Measurements from ENCODE around the gene AMBRA1. TPM values are rescaled to one million over a fixed set of nuclear protein-coding genes. Genes with fewer than 3 reads are reported as not detected.
A peak's percentile ranks its signal among the peaks of the same experiment; 100 is the strongest.
"Not testable (repeated sequence)": the region's sequence is repeated elsewhere in the genome, so short reads cannot be mapped to it uniquely, and the experiment has no call there.

Gene AMBRA1
- total and polyA plus RNA-seq, 9 donors: 9.6 to 15.8 (median 13.5) TPM

DNA sequence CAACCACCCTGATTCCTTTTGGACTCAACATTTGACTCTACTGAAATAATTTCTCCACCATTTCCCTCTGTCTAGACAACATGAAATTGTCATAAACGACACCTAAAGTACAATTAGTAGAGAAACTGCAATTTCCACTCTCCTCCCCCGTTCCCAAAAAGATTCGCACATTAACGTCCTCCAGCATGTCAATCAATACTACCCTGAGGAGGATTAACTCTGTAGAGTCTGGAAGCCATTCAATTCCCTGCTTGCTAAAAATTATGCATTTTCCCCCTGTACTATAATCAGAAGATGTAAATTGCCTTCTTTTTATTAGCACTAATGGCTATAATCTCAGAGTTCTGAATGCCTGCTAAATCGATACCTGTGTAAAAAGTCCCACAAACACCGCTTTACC lies 70.5 kb downstream of the AMBRA1 start:
- no peaks in the 10 kb centered on the region for H3K27me3 ChIP-seq (ENCODE audit: control insufficient read depth, insufficient read depth, low read length)
- 30% methylated on average over 4 of the region's 6 CpGs for WGBS (ENCODE audit: insufficient coverage)
- peaks cover 14% of the 10 kb centered on the region for H3K4me1 ChIP-seq (ENCODE audit: control insufficient read depth, insufficient read depth, low read length)
- no peaks in the 10 kb centered on the region for H3K36me3 ChIP-seq (ENCODE audit: control insufficient read depth, insufficient read depth, low read length)
- peaks cover 3% of the 10 kb centered on the region for H3K9me3 ChIP-seq (replicated peaks; ENCODE audit: control insufficient read depth, low read depth, low read length)
- H3K4me3 ChIP-seq (ENCODE audit: low read length): no peak overlapping the region
- no peak overlapping the region for H3K27ac ChIP-seq (ENCODE audit: low read length)
- DNase-seq: no peak

DNA sequence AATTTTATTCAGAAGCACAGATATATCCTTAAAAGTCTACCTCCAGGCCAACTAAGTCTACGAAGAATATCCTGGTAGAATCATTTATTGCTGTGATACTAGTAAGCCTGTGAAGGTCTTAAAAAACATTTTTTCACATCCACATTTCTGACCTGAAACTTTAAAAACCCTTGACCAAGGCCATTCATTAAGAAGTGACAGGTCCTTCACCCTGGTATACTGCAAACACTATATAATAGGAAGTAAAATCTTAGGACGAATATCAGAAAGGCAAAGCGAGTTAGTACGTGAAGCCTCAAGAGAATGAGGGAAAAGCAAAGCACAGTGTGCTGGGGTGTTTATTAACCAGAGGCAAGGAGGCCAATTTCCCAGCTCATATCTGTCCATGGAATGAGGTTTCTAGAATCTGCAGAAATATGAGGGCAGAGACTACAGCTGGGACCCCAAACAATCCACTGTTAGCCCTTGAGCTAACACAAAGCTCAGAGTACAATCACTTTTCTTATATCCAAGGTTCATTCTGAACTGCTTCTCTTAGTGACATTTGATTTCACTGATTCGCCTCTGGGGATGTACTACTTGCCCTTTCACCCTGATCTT lies 71.0 kb downstream of the AMBRA1 start:
- H3K27me3 ChIP-seq (ENCODE audit: control insufficient read depth, insufficient read depth, low read length): no peaks in the 10 kb centered on the region
- no peak overlapping the region for H3K27ac ChIP-seq (ENCODE audit: low read length)
- H3K36me3 ChIP-seq (ENCODE audit: control insufficient read depth, insufficient read depth, low read length): no peaks in the 10 kb centered on the region
- peaks cover 3% of the 10 kb centered on the region for H3K9me3 ChIP-seq (replicated peaks; ENCODE audit: control insufficient read depth, low read depth, low read length)
- no peak for DNase-seq
- no peak overlapping the region for H3K4me3 ChIP-seq (ENCODE audit: low read length)
- H3K4me1 ChIP-seq (ENCODE audit: control insufficient read depth, insufficient read depth, low read length): peaks cover 14% of the 10 kb centered on the region
- 53% methylated on average over 1 of the region's 5 CpGs for WGBS (ENCODE audit: insufficient coverage)

DNA sequence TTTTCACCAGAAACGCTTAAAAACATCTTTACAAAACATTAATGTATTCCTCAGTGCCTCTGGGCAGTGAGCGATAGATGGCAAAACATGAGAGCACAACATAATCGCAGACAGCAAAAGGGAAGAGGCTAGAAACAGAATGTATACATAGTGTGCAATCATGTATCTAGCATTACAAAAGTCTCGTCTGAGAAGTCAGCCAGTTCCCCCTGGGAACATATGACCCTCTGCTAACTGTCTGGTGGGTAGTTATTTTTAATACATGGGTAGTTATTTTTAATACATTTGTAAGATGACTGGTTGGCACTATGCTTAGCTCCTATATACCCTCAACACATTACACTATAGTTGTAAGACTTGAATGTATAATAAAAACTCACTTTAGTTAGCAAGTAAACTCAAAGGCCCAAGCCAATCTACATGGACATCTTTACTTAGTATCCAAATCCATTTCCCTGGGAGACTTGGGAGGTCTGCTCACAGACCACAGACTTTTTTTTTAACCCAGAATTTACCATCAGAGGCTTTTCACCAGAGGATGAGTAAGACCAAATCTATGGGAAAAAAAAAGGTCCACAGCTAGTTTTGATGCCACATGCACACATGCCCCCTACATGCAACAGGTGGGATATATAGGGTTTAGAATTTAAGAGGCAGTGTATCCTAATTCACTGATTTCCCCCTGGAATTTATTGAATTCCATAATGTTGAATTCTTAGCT lies 71.7 kb downstream of the AMBRA1 start:
- no CpG with 5 or more reads among the region's 4 CpGs for WGBS (ENCODE audit: insufficient coverage)
- peak overlapping the region; percentile 35 for H3K27ac ChIP-seq (ENCODE audit: low read length)
- peaks cover 3% of the 10 kb centered on the region for H3K9me3 ChIP-seq (replicated peaks; ENCODE audit: control insufficient read depth, low read depth, low read length)
- H3K4me1 ChIP-seq (ENCODE audit: control insufficient read depth, insufficient read depth, low read length): peaks cover 14% of the 10 kb centered on the region
- no peak overlapping the region for H3K4me3 ChIP-seq (ENCODE audit: low read length)
- H3K36me3 ChIP-seq (ENCODE audit: control insufficient read depth, insufficient read depth, low read length): no peaks in the 10 kb centered on the region
- no peaks in the 10 kb centered on the region for H3K27me3 ChIP-seq (ENCODE audit: control insufficient read depth, insufficient read depth, low read length)
- DNase-seq: no peak

DNA sequence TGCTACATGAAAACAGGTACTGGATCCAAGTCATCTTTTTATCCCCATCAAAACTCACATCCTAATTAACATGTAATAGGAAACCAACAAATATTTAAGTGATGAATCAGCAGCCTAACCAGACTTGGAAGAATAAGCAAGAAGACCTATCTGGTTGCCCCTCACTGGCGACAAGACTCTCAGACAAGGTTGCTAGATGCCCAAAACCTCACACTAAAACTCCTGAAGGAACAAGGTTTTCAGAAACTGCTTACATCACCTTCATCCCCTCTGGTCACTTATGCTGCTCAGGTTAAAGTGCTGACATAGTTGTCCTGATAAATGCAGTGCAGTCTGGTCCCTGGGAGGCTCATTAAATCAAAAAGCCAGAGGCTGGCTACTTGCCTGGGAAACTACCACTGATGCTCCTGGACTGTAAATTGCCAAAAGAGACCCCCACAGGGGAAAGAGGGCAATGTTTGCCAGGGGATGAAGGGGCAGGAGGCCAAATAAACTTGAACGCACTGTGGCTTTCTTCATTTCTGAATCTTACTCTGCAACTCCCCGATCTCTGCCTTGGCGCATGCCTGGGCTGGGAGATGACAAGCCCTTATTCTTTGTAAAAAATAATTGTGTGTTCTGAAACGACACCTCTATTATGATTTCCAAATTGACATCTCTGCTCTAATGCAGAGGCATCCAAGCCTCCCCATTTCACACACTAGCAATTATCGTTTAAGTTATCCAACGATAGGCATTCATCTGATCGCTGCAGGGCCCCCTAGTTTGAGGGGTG lies 72.7 kb downstream of the AMBRA1 start:
- H3K9me3 ChIP-seq (replicated peaks; ENCODE audit: control insufficient read depth, low read depth, low read length): no peaks in the 10 kb centered on the region
- H3K4me1 ChIP-seq (ENCODE audit: control insufficient read depth, insufficient read depth, low read length): peaks cover 14% of the 10 kb centered on the region
- no peak overlapping the region for H3K4me3 ChIP-seq (ENCODE audit: low read length)
- DNase-seq: no peak
- no CpG with 5 or more reads among the region's 8 CpGs for WGBS (ENCODE audit: insufficient coverage)
- no peak overlapping the region for H3K27ac ChIP-seq (ENCODE audit: low read length)
- H3K36me3 ChIP-seq (ENCODE audit: control insufficient read depth, insufficient read depth, low read length): no peaks in the 10 kb centered on the region
- no peaks in the 10 kb centered on the region for H3K27me3 ChIP-seq (ENCODE audit: control insufficient read depth, insufficient read depth, low read length)

DNA sequence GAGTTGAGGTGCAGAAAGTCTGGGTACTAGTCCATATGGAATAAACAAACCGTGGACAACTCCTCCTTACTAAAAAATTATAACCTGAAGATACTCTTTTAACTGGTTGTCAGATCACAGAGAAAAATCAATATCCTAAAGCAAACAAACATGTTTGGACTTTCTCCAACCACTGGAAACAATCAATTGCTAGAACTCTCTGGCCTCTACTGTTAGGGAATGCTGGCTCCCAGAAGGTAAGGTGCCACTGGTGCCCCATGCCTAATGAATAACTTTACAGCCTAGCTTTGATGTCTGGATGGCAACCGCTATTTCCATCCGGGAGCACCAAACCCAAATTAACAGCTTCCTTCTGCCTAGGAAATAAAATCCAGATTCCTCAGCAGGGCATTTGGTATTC lies 74.5 kb downstream of the AMBRA1 start:
- no peak for DNase-seq
- H3K27me3 ChIP-seq (ENCODE audit: control insufficient read depth, insufficient read depth, low read length): no peaks in the 10 kb centered on the region
- peaks cover 14% of the 10 kb centered on the region for H3K4me1 ChIP-seq (ENCODE audit: control insufficient read depth, insufficient read depth, low read length)
- no peaks in the 10 kb centered on the region for H3K9me3 ChIP-seq (replicated peaks; ENCODE audit: control insufficient read depth, low read depth, low read length)
- 63% methylated on average over 2 of the region's 3 CpGs for WGBS (ENCODE audit: insufficient coverage)
- H3K4me3 ChIP-seq (ENCODE audit: low read length): no peak overlapping the region
- H3K36me3 ChIP-seq (ENCODE audit: control insufficient read depth, insufficient read depth, low read length): no peaks in the 10 kb centered on the region
- H3K27ac ChIP-seq (ENCODE audit: low read length): no peak overlapping the region

DNA sequence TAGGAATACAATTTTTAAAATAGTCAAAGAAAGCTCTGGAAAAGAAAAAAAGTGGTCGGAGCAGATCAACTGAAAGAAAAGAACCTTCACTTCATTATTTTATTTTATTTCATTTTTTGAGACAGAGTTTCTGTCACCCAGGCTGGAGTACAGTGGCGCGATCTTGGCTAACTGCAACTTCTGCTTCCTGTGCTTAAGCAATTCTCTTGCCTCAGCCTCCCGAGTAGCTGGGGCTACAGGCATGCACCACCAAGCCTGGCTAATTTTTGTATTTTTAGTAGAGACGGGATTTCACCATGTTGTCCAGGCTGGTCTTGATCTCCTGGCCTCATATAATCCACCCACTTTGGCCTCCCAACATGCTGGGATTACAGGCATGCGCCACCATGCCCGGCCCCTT lies 74.9 kb downstream of the AMBRA1 start:
- H3K27me3 ChIP-seq (ENCODE audit: control insufficient read depth, insufficient read depth, low read length); H3K27ac ChIP-seq (ENCODE audit: low read length); H3K4me3 ChIP-seq (ENCODE audit: low read length); H3K36me3 ChIP-seq (ENCODE audit: control insufficient read depth, insufficient read depth, low read length); DNase-seq; H3K9me3 ChIP-seq (replicated peaks; ENCODE audit: control insufficient read depth, low read depth, low read length): not testable (repeated sequence)
- 85% methylated on average over 2 of the region's 7 CpGs for WGBS (ENCODE audit: insufficient coverage)
- H3K4me1 ChIP-seq (ENCODE audit: control insufficient read depth, insufficient read depth, low read length): peaks cover 14% of the 10 kb centered on the region

DNA sequence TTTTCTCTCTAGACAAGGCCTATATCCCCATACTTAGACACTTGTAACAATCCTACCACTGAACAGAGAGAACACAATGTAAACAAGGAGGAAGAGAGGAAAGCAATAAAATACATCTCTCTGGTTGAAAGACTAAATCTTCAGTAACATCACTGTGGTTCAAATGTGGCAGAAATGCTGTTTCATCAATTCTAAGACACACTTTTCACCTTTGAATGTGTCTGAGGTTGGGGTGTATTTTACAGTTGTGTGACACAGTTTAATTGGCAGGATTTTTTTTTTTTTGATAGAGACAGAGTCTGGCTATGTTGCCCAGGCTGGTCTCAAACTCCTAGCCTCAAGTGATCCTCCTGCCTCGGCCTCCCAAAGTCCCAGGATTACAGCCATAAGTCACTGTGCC lies 79.5 kb downstream of the AMBRA1 start:
- H3K27me3 ChIP-seq (ENCODE audit: control insufficient read depth, insufficient read depth, low read length): no peaks in the 10 kb centered on the region
- no peaks in the 10 kb centered on the region for H3K36me3 ChIP-seq (ENCODE audit: control insufficient read depth, insufficient read depth, low read length)
- no peaks in the 10 kb centered on the region for H3K9me3 ChIP-seq (replicated peaks; ENCODE audit: control insufficient read depth, low read depth, low read length)
- no peak overlapping the region for H3K27ac ChIP-seq (ENCODE audit: low read length)
- H3K4me1 ChIP-seq (ENCODE audit: control insufficient read depth, insufficient read depth, low read length): no peaks in the 10 kb centered on the region
- DNase-seq: no peak
- no CpG with 5 or more reads among the region's 1 CpG for WGBS (ENCODE audit: insufficient coverage)
- H3K4me3 ChIP-seq (ENCODE audit: low read length): no peak overlapping the region

DNA sequence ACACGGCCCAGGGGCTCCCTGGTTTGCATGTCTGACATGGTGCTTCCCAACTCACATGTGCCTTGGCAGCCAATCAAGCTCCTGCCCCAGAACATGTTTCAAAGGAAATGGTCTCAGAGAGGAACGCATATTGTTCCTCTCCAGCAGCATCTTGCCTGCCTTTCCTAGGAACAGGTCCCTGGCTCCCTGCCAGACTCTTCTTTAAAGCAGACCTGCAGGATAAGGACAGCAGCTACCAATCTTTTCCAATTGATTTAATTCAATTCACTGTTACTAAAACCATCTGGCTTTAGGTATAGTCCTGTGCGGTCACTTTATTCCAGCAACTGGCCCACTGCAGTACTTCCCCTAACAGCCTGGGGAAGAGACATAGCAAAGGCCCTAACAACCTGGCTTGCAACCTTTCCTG lies 79.9 kb downstream of the AMBRA1 start:
- Histone ChIP-seq H3K9me3 (replicated peaks; ENCODE audit: control insufficient read depth, low read depth, low read length) (no peaks in the 10 kb centered on the region), H3K4me1 (ENCODE audit: control insufficient read depth, insufficient read depth, low read length) (no peaks in the 10 kb centered on the region), H3K4me3 (ENCODE audit: low read length) (no peak overlapping the region), H3K27me3 (ENCODE audit: control insufficient read depth, insufficient read depth, low read length) (no peaks in the 10 kb centered on the region), H3K27ac (ENCODE audit: low read length) (no peak overlapping the region), H3K36me3 (ENCODE audit: control insufficient read depth, insufficient read depth, low read length) (no peaks in the 10 kb centered on the region)
- peak; percentile 74 for DNase-seq
- 18% methylated on average over 3 of the region's 3 CpGs for WGBS (ENCODE audit: insufficient coverage)

DNA sequence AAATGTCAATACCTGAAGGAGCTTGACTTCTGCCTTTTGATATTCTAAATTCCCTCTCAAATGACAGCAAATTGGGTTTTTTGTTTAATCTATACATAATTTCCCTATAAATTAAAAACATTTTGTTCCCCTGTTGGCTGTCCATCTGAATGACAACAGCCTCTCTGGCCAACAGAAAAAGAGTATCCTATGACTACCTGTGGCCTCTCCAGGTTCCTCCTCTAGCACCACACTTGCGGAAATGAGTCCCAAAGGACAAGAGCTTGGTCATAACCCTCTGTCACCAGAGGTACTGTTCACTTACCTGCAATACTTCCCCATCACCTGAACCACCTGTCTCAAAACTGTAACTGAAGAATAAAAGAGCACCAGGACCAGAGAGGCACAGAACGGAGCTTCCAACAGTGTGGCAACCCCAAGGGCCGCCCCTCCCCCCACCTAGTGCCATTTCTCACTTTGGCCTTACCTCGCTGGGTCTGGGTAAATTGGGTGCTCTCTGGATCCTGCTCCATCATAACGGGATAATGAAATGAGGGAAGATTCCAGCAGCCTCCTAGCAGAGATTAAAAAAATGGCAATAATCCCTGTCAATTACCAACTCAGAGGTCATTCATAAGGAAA lies 81.5 kb downstream of the AMBRA1 start:
- Histone ChIP-seq H3K4me1 (ENCODE audit: control insufficient read depth, insufficient read depth, low read length) (no peaks in the 10 kb centered on the region), H3K27me3 (ENCODE audit: control insufficient read depth, insufficient read depth, low read length) (no peaks in the 10 kb centered on the region), H3K4me3 (ENCODE audit: low read length) (no peak overlapping the region), H3K27ac (ENCODE audit: low read length) (no peak overlapping the region), H3K36me3 (ENCODE audit: control insufficient read depth, insufficient read depth, low read length) (peaks cover 11% of the 10 kb centered on the region), H3K9me3 (replicated peaks; ENCODE audit: control insufficient read depth, low read depth, low read length) (no peaks in the 10 kb centered on the region)
- 100% methylated on average over 1 of the region's 5 CpGs for WGBS (ENCODE audit: insufficient coverage)
- no peak for DNase-seq

DNA sequence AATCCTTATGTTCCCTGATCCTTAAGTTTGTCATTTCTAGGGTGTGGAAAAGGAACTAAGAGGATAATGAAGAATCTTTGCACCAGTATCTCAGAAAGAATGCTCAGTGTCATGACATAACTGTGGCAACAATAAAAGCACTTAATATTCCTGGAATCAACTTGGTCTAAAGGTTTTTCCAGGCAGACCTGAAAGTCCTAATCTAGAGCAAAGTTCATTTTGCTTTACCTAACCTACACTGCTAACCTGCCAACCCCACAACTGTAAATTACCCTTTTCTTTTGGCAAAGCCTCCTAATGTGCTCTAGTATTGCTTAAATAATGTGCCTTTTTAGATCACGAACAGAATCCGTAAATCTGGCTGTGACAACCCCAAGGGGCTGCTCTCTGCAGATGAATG lies 82.5 kb downstream of the AMBRA1 start:
- DNase-seq: no peak
- no CpG with 5 or more reads among the region's 2 CpGs for WGBS (ENCODE audit: insufficient coverage)

More for the DNA sequence above, 82.5 kb downstream of the AMBRA1 start:
- Histone ChIP-seq H3K27ac (ENCODE audit: low read length) (no peak overlapping the region), H3K36me3 (ENCODE audit: control insufficient read depth, insufficient read depth, low read length) (peaks cover 14% of the 10 kb centered on the region), H3K4me1 (ENCODE audit: control insufficient read depth, insufficient read depth, low read length) (no peaks in the 10 kb centered on the region), H3K27me3 (ENCODE audit: control insufficient read depth, insufficient read depth, low read length) (no peaks in the 10 kb centered on the region), H3K4me3 (ENCODE audit: low read length) (no peak overlapping the region), H3K9me3 (replicated peaks; ENCODE audit: control insufficient read depth, low read depth, low read length) (no peaks in the 10 kb centered on the region)
